Spleen (tissue), 7 donors: ENCODE measurements around the gene GLIS1.

Experiments used
- POLR2A ChIP-seq, 3 donors: fragments of 450-650 bp; IDR thresholded peaks; one replicate each; pipeline ENCODE4 v1.5.1; 2017; ENCODE audit warnings: antibody characterized with exemption in 3 of 3, mild to moderate bottlenecking in 1 of 3
- TF ChIP-seq, protein P1 (sequence below), 11 experiments: fragments of 200-600 bp in 7 of 11; fragments of 450-650 bp in 4 of 11; sonication (generic) in 4 of 11; IDR thresholded peaks in 8 of 11; conservative IDR thresholded peaks in 3 of 11; 1 replicate in 7 of 11; 2 replicates in 4 of 11; pipeline versions ENCODE4 v1.4.0 to v1.8.0; 2016 to 2021; ENCODE audit warnings: antibody characterized with exemption in 11 of 11, inconsistent platforms in 4 of 11, mild to moderate bottlenecking in 1 of 11
- donor health status: DM: no; HTN: no; CAD: no; lungs with moderate emphysema.
- donor health status: DM: no; HTN: no; CAD: no.
- donor health status: DM: no; HTN: no; CAD: no.

DNA sequence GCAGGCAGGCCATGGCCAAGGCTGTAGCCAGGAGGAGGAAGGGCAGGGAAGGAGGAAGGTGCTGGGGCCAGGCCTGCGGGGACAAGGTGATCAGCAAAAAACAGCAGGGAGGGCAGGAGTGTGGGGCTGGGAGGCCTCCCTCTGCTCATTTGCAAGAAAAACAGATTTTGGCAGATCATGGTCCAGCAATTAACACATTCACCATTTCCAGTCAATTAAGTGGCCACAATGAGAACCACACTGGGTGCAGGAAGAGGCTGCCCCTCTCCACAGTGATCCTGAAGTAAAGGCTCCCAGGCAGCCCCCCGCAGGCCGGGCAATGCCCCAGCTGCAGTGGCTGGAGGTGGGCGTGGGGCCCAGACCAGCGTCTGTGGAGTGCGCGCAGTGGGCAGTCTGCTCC lies 225.1 kb downstream of the GLIS1 start:
- TF ChIP-seq, protein P1, sequence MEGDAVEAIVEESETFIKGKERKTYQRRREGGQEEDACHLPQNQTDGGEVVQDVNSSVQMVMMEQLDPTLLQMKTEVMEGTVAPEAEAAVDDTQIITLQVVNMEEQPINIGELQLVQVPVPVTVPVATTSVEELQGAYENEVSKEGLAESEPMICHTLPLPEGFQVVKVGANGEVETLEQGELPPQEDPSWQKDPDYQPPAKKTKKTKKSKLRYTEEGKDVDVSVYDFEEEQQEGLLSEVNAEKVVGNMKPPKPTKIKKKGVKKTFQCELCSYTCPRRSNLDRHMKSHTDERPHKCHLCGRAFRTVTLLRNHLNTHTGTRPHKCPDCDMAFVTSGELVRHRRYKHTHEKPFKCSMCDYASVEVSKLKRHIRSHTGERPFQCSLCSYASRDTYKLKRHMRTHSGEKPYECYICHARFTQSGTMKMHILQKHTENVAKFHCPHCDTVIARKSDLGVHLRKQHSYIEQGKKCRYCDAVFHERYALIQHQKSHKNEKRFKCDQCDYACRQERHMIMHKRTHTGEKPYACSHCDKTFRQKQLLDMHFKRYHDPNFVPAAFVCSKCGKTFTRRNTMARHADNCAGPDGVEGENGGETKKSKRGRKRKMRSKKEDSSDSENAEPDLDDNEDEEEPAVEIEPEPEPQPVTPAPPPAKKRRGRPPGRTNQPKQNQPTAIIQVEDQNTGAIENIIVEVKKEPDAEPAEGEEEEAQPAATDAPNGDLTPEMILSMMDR (IDR thresholded peaks at IDR 0.05 in 8 of 11, conservative IDR thresholded peaks at IDR 0.05 in 3 of 11), result no peak
- no peak for TF ChIP-seq POLR2A (IDR thresholded peaks at IDR 0.05)
